Measurements from ENCODE around the gene HIGD1C. TPM values are rescaled to one million over a fixed set of nuclear protein-coding genes. Genes with fewer than 3 reads are reported as not detected.
"Not testable (repeated sequence)": the region's sequence is repeated elsewhere in the genome, so short reads cannot be mapped to it uniquely, and the experiment has no call there.

The HIGD1C gene
- not detected for total RNA-seq

DNA sequence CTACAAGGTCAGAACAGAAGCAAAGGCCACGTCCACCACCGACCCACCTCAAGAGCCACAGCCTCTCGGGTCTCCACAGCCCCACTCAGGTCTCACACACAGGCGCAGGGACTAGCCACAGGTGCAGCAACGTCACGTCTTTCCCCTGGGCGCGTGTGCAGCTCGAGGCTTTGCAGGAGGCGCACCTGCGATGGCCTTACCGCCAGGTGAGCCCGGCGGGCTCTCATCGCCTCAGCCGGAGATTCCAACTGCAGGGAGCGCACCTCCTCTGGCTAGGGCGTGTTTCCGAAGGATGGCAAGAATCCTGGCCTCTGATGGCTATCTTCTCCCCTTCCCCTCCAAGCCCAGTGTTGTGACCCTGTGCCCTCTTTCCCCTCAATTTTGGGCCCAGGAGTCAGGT, at the start of gene HIGD1C:
TSS of gene HIGD1C (plus strand) at position 35 of the 400 bp plus-strand sequence. CDS start 1,455 bp downstream, outside the sequence.
- Histone ChIP-seq H3K4me3 (no peak within 1 kb of the TSS), H3K9me3 (no peaks in the 10 kb centered on the region), H3K27ac (no peak within 1 kb of the TSS), H3K27me3 (no peaks in the 10 kb centered on the region), H3K36me3 (peaks cover 0 to 16% of the 10 kb centered on the region in 2 donors), H3K4me1 (no peaks in the 10 kb centered on the region)
- WGBS, 2 donors (ENCODE audit: low coverage in 1 of 2), result 90 to 100% methylated on average over 2 of the region's 19 CpGs
- no peak for TF ChIP-seq POLR2A (IDR thresholded peaks at IDR 0.05)
- no peak for TF ChIP-seq EP300 (IDR thresholded peaks at IDR 0.05)
- no peak for TF ChIP-seq POLR2AphosphoS5 (IDR thresholded peaks at IDR 0.05)
- TF ChIP-seq, protein P1, sequence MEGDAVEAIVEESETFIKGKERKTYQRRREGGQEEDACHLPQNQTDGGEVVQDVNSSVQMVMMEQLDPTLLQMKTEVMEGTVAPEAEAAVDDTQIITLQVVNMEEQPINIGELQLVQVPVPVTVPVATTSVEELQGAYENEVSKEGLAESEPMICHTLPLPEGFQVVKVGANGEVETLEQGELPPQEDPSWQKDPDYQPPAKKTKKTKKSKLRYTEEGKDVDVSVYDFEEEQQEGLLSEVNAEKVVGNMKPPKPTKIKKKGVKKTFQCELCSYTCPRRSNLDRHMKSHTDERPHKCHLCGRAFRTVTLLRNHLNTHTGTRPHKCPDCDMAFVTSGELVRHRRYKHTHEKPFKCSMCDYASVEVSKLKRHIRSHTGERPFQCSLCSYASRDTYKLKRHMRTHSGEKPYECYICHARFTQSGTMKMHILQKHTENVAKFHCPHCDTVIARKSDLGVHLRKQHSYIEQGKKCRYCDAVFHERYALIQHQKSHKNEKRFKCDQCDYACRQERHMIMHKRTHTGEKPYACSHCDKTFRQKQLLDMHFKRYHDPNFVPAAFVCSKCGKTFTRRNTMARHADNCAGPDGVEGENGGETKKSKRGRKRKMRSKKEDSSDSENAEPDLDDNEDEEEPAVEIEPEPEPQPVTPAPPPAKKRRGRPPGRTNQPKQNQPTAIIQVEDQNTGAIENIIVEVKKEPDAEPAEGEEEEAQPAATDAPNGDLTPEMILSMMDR (IDR thresholded peaks at IDR 0.05), result no peak
- no peak for ATAC-seq

DNA sequence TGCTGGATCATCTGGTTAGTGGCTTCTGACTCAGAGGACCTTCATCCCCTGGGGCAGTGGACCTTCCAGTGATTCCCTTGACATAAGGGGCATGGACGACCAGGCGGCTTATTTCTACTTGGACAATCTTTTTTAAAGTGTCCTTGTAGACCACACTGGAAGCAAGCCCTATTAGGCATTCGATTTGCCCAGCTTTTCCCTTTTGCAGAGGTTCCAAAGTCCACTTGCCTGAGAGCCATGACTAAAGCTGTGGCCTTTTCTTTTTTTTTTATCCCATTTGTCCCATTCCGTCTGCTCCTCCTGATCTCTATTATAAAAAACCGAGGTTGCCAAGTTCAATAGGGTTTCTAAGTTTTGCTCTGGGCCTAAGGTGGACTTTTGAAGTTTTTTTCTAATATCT, 43.9 kb upstream of the HIGD1C start:
- not testable (repeated sequence) for H3K4me3 ChIP-seq, H3K36me3 ChIP-seq, H3K4me1 ChIP-seq, H3K27ac ChIP-seq, H3K27me3 ChIP-seq, ATAC-seq
- H3K9me3 ChIP-seq, result peaks cover 0 to 22% (median 0%) of the 10 kb centered on the region in 3 donors
- 89 to 93% methylated on average over 3 to 5 of the region's 5 CpGs for WGBS, 2 donors (ENCODE audit: low coverage in 1 of 2)

DNA sequence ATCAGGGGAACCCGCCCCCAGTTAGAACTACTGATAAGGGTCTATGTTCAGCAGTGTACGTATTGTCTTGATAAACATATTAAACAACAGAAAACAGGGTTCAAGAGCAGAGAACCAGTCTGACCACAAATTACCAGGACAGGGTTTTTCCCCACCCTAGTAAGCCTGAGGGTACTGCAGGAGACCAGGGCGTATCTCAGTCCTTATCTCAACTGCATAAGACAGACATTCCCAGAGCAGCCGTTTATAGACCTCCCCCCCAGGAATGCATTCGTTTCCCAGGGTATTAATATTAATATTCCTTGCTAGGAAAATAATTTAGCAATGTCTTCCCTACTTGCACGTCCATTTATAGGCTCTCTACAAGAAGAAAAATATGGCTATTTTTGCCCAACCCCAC, 40.0 kb upstream of the HIGD1C start:
- H3K9me3 ChIP-seq, result peaks cover 0 to 54% (median 0%) of the 10 kb centered on the region in 3 donors
- not testable (repeated sequence) for H3K4me3 ChIP-seq, H3K27ac ChIP-seq, H3K27me3 ChIP-seq, H3K36me3 ChIP-seq, H3K4me1 ChIP-seq, ATAC-seq
- whole genome bisulfite sequencing, 2 donors (ENCODE audit: low coverage in 1 of 2), result 69 to 90% methylated on average over 6 of the region's 6 CpGs

DNA sequence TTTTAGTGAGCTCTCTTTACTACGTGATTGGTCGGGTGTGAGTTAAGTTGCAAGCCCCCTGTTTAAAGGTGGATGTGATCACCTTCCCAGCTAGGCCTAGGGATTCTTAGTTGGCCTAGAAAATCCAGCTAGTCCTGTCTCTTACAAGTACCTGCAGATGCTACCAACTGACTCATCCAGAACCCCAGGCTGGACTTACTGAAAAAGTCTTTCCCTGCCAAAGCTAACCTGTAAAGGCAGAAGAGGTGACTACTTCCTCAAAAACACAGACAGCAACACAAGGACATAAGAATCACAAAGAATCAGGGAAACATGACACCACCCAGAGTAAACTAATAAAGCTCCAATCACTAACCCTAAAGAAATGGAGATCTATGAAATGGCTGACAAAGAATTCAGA, 39.1 kb upstream of the HIGD1C start:
- no peak overlapping the region for H3K4me3 ChIP-seq
- peaks cover 0 to 54% (median 0%) of the 10 kb centered on the region in 3 donors for H3K9me3 ChIP-seq
- no peaks in the 10 kb centered on the region for H3K36me3 ChIP-seq
- WGBS, 2 donors (ENCODE audit: low coverage in 1 of 2), result 100% methylated on average over 1 of the region's 2 CpGs
- no peak for TF ChIP-seq POLR2AphosphoS5 (IDR thresholded peaks at IDR 0.05)
- H3K27me3 ChIP-seq, result no peaks in the 10 kb centered on the region
- no peak overlapping the region for H3K27ac ChIP-seq
- no peak for ATAC-seq
- H3K4me1 ChIP-seq, result no peaks in the 10 kb centered on the region

DNA sequence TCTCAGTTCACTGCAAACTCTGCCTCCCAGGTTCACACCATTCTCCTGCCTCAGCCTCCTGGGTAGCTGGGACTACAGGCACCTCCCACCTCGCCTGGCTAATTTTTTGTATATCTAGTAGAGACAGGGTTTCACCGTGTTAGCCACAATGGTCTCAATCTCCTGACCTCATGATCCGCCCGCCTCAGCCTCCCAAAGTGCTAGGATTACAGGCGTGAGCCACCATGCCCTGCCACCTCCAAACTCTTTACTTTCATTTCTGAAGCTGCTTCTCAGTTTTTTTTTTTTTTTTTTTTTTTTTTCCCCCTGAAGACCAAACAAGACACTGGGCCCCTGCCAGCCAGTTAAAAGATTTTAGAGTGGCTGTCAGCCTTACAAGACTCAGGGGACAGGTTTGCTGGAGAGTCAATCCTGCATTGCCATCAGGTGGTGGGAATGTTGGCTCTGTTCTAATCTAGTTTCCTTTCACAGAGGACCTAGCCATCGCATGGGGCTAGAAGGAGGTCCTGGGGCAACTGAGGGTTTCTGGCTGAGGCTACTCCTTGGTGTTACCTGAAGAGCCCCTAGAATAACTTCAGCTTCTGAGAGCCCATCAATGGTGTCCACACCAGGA, 37.4 kb upstream of the HIGD1C start:
- no peak overlapping the region for H3K4me3 ChIP-seq
- 83 to 92% methylated on average over 2 to 6 of the region's 6 CpGs for WGBS, 2 donors (ENCODE audit: low coverage in 1 of 2)
- no peak for TF ChIP-seq POLR2AphosphoS5 (IDR thresholded peaks at IDR 0.05)
- no peak for TF ChIP-seq EP300 (IDR thresholded peaks at IDR 0.05)
- TF ChIP-seq, protein P1 (IDR thresholded peaks at IDR 0.05), result no peak
- TF ChIP-seq POLR2A (IDR thresholded peaks at IDR 0.05), result no peak
- no peaks in the 10 kb centered on the region for H3K36me3 ChIP-seq
- no peak for ATAC-seq
- peaks cover 0 to 54% (median 0%) of the 10 kb centered on the region in 3 donors for H3K9me3 ChIP-seq
- H3K27me3 ChIP-seq, result no peaks in the 10 kb centered on the region
- H3K27ac ChIP-seq, result no peak overlapping the region
- no peaks in the 10 kb centered on the region for H3K4me1 ChIP-seq

DNA sequence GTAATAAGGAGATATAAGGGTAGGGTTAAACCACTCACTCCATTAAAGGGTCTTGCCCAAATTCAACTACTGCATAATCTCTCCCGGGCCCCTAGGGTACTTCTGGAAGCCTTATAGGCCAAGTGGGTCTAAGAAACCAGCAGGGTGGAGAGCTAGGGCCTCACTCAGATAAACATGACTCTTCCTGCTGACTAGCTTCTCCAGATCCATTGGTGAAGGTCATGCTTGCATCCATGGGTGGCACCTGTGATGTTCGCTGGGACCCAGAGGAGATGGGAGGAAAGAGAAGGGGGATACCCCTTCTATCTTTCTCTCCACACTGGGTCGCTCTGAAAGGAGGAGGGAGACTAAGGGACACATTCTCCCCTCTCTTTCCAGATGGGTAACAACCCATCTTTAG, 36.1 kb upstream of the HIGD1C start:
- H3K4me1 ChIP-seq, result peaks cover 0 to 5% (median 4%) of the 10 kb centered on the region in 3 donors
- H3K27ac ChIP-seq, result no peak overlapping the region
- no peak for ATAC-seq
- H3K36me3 ChIP-seq, result no peaks in the 10 kb centered on the region
- no peak for TF ChIP-seq POLR2A (IDR thresholded peaks at IDR 0.05)
- TF ChIP-seq POLR2AphosphoS5 (IDR thresholded peaks at IDR 0.05), result no peak
- no peak for TF ChIP-seq EP300 (IDR thresholded peaks at IDR 0.05)
- TF ChIP-seq, protein P1 (IDR thresholded peaks at IDR 0.05), result no peak
- H3K27me3 ChIP-seq, result no peaks in the 10 kb centered on the region
- no peak overlapping the region for H3K4me3 ChIP-seq
- peaks cover 0 to 54% (median 0%) of the 10 kb centered on the region in 3 donors for H3K9me3 ChIP-seq
- 67 to 85% methylated on average over 2 of the region's 3 CpGs for WGBS, 2 donors (ENCODE audit: low coverage in 1 of 2)
